Mucosa of descending colon (tissue), 3 donors: ENCODE measurements around the gene C16orf92. TPM values are rescaled to one million over a fixed set of nuclear protein-coding genes. Genes with fewer than 3 reads are reported as not detected.

Experiments used
- ATAC-seq: fragments of 200-7000 bp; cut with Tn5 transposase; one replicate; pipeline ENCODE4 v1.9.1; 2020; ENCODE audit warnings: mild to moderate bottlenecking, moderate library complexity
- DNase-seq, 3 donors: peaks; one replicate each; pipeline ENCODE4 v3.0.0-alpha.2; 2020
- H3K36me3 ChIP-seq: fragments of 200-600 bp; one replicate; pipeline ENCODE4 v1.8.0; 2021; ENCODE audit warnings: low read depth, mild to moderate bottlenecking
- H3K4me1 ChIP-seq: fragments of 200-600 bp; one replicate; pipeline ENCODE4 v1.8.0; 2021; ENCODE audit warnings: low read depth, mild to moderate bottlenecking
- H3K4me3 ChIP-seq: fragments of 200-600 bp; one replicate; pipeline ENCODE4 v1.8.0; 2021; ENCODE audit warnings: mild to moderate bottlenecking
- H3K9me3 ChIP-seq: fragments of 200-600 bp; one replicate; pipeline ENCODE4 v1.8.0; 2021; ENCODE audit warnings: mild to moderate bottlenecking
- intact Hi-C, 2 donors: fragments of 100-400 bp; cut with DNase I in 1 of 2; cut with micrococcal nuclease in 1 of 2; formaldehyde crosslinking; loops; one replicate each; pipeline versions ENCODE4 v1.11.0 to v1.11.1; 2022; cut with DNase I, micrococcal nuclease
- total RNA-seq, 3 donors: library from RNA; stranded (reverse); fragmentation: NEBNext Ultra II Directional in 2 of 3; extraction: Animal tissue kit (Norgen Biotek cat#: 25700) in 2 of 3; gene quantifications; one replicate each; pipeline versions ENCODE4 v1.2.1 to v1.2.4, GENCODE V29; 2021 to 2023
- TF ChIP-seq, protein P1 (sequence below): fragments of 200-600 bp; IDR thresholded peaks from one replicate; pipeline ENCODE4 v1.8.0; 2022; ENCODE audit warnings: antibody characterized with exemption, mild to moderate bottlenecking
- donor health status: DM: no; HTN: no; CAD: no; lungs with moderate emphysema.
- donor health status: DM: no; HTN: no; CAD: no.
- donor health status: DM: no; HTN: yes; CAD: no.

The C16orf92 gene
- total RNA-seq, 3 donors from 2014 or later: not detected

GRCh38 chr16:29987371-29988085 lies 35.5 kb upstream of the C16orf92 start:
- ATAC-seq (no peak), DNase-seq (peak in 1 of 3 donors; percentile 29)
- TF ChIP-seq, protein P1, sequence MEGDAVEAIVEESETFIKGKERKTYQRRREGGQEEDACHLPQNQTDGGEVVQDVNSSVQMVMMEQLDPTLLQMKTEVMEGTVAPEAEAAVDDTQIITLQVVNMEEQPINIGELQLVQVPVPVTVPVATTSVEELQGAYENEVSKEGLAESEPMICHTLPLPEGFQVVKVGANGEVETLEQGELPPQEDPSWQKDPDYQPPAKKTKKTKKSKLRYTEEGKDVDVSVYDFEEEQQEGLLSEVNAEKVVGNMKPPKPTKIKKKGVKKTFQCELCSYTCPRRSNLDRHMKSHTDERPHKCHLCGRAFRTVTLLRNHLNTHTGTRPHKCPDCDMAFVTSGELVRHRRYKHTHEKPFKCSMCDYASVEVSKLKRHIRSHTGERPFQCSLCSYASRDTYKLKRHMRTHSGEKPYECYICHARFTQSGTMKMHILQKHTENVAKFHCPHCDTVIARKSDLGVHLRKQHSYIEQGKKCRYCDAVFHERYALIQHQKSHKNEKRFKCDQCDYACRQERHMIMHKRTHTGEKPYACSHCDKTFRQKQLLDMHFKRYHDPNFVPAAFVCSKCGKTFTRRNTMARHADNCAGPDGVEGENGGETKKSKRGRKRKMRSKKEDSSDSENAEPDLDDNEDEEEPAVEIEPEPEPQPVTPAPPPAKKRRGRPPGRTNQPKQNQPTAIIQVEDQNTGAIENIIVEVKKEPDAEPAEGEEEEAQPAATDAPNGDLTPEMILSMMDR: no peak
- intact Hi-C loops: no loop called here
- peaks cover 3% of the 10 kb centered on the region for H3K4me1 ChIP-seq
- H3K4me3 ChIP-seq: no peak overlapping the region
- H3K9me3 ChIP-seq: no peaks in the 10 kb centered on the region
- H3K36me3 ChIP-seq: peaks cover 27% of the 10 kb centered on the region

DNA sequence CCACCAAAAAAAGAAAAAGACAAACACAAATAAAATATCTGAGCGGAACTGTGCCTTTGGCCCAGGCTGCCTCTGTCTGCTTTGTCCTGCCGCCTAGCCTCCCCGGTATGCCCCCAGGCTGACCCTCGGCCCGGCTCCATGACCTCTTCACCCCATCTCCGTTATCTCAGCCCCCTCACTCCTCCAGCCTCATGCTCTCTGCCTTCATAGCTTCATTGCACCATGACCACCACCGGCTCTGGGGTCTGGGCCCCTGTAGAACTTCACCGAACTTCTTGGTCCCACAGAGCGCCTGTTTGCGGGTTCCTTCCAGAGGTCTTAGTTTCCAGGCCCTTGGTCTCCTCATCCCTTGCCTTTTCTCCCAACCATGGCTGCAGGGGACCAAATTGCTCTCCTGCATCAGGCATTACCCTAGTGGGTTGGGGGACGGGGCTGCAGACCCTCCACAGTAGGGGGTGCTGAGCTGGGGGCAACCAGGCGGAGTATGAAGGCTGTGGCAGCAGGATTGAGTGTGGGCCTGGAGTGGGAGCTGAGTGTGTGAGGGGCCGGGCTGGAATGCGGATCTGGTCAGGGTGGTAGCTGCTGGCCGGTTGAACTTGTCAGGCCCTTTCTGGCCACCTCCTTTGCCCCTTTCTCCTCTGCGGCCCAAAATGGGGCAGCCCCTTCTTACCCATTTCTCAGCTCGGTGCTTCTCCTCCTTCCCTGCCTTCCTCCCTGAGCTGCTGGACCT lies 34.5 kb upstream of the C16orf92 start:
- ATAC-seq (no peak), DNase-seq (no peak)
- Histone ChIP-seq H3K9me3 (no peaks in the 10 kb centered on the region), H3K4me3 (no peak overlapping the region), H3K4me1 (peaks cover 3% of the 10 kb centered on the region), H3K36me3 (peaks cover 20% of the 10 kb centered on the region)
- TF ChIP-seq, protein P1: no peak
- intact Hi-C loops: no loop called here

DNA sequence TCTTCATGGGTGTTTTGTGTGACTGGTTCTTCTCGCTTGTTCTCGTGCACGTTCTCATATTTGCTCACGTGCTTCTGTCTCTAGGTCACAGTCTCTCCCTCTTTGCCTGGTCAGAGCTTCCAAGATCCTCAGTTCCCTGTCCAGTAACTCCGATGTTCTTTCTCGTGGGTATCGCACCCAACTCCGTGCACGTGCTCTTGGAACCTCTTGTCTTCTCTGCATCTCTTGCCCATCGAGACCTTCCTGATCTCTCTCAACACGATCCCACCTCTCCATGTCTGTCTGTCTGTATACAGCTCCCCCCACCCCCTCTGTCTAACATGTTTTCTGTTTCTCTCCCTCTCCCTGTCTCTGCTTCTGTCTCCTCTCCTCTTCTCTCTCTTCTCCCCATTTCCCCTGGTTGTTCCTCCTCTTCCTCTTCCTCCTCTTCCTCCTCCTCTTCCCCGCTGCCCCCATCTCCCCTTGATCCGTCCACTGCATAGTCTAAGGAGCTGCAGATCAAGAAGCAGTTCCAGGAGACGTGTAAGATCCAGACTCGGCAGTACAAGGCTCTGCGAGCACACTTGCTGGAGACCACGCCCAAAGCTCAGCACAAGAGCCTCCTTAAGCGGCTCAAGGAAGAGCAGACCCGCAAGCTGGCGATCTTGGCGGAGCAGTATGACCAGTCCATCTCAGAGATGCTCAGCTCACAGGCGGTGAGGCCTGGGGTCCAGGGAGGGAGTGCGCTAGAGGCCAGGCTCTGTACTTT lies 33.7 kb upstream of the C16orf92 start:
- ATAC-seq (peak; percentile 61), DNase-seq (peak in 2 of 3 donors; percentile 41 to 48)
- Histone ChIP-seq H3K36me3 (peaks cover 13% of the 10 kb centered on the region), H3K4me3 (no peak overlapping the region), H3K9me3 (no peaks in the 10 kb centered on the region), H3K4me1 (peaks cover 5% of the 10 kb centered on the region)
- TF ChIP-seq, protein P1: no peak
- intact Hi-C loops: no loop called here

DNA sequence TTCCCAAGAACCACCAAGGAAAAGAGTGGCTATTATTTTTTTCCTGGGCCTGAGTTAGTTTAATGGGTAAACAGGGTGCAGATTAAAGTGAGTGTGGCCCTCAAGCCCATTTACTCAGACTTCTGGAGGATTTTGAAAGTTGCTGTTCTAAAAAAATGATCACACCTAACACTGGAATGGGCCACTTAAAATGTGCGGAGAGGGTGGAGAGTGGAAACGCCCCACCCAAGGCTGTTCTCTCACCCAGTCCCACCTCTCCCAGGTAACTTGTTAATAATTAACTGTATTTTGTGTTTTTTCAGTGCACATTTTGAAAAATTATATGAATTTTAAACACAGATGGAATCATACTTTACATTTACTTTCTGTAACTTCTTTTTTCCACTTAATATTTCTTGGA lies 33.0 kb upstream of the C16orf92 start:
- ATAC-seq (peak; percentile 64), DNase-seq (peak in 2 of 3 donors; percentile 30 to 48)
- H3K4me3 ChIP-seq: no peak overlapping the region
- H3K4me1 ChIP-seq: peaks cover 13% of the 10 kb centered on the region
- H3K9me3 ChIP-seq: no peaks in the 10 kb centered on the region
- TF ChIP-seq, protein P1: no peak
- H3K36me3 ChIP-seq: peaks cover 12% of the 10 kb centered on the region
- intact Hi-C loops: no loop called here

GRCh38 chr16:29990883-29991570 lies 32.0 kb upstream of the C16orf92 start:
- TF ChIP-seq, protein P1: no peak
- H3K9me3 ChIP-seq: no peaks in the 10 kb centered on the region
- H3K4me1 ChIP-seq: peaks cover 13% of the 10 kb centered on the region
- no peak overlapping the region for H3K4me3 ChIP-seq
- intact Hi-C loops: no loop called here
- H3K36me3 ChIP-seq: peaks cover 5% of the 10 kb centered on the region
- DNase-seq: peak in 1 of 3 donors; percentile 29
- no peak for ATAC-seq
